Esophagus (tissue), 2 donors: ENCODE data around the gene KDM2A. TPM values are rescaled to one million over a fixed set of nuclear protein-coding genes. Genes with fewer than 3 reads are reported as not detected.
"Not testable (repeated sequence)": the region's sequence is repeated elsewhere in the genome, so short reads cannot be mapped to it uniquely, and the experiment has no call there.

Experiments
- H3K27ac ChIP-seq, 2 donors: one replicate each; pipeline ENCODE4 v1.5.1; 2013; ENCODE audit warnings: low read depth in 2 of 2, mild to moderate bottlenecking in 2 of 2, inconsistent platforms in 1 of 2, low read length in 1 of 2, moderate library complexity in 1 of 2
- H3K27me3 ChIP-seq, 2 donors: one replicate each; pipeline ENCODE4 v1.6.1; 2013; ENCODE audit warnings: low read length in 2 of 2, control low read depth in 1 of 2, mild to moderate bottlenecking in 1 of 2; ENCODE audit not compliant: insufficient read depth in 2 of 2, control insufficient read depth in 1 of 2
- H3K36me3 ChIP-seq, 2 donors: one replicate each; pipeline ENCODE4 v1.6.1; 2013; ENCODE audit warnings: low read length in 1 of 2; ENCODE audit not compliant: control insufficient read depth in 2 of 2, insufficient read depth in 2 of 2
- H3K4me1 ChIP-seq, 2 donors: one replicate each; pipeline ENCODE4 v1.6.1; 2013; ENCODE audit warnings: low read length in 1 of 2; ENCODE audit not compliant: control insufficient read depth in 2 of 2, insufficient read depth in 2 of 2
- H3K4me3 ChIP-seq, 2 donors: one replicate each; pipeline ENCODE4 v1.5.1; 2013; ENCODE audit warnings: low read length in 2 of 2, mild to moderate bottlenecking in 2 of 2, low read depth in 1 of 2, moderate library complexity in 1 of 2
- H3K9me3 ChIP-seq, 2 donors: one replicate each; pipeline ENCODE4 v1.6.1; 2013; ENCODE audit warnings: mild to moderate bottlenecking in 2 of 2, low read depth in 1 of 2, low read length in 1 of 2, moderate library complexity in 1 of 2; ENCODE audit not compliant: control insufficient read depth in 2 of 2, insufficient read depth in 1 of 2
- WGBS, 2 donors: extraction: QIAGEN DNeasy Blood & Tissue Kit; methylation state at CpG; one replicate each; pipeline ENCODE4 v1.1.7; 2013; 5-methylcytosine and 5-hydroxymethylcytosine counted together
- polyA plus RNA-seq, 2 donors: library from polyadenylated mRNA; stranded (reverse); fragments of 200-250 nt; gene quantifications; one replicate each; pipeline ENCODE4 v1.2.3, GENCODE V29; 2013
- donor health status: healthy with polysubstance abuse.
- donor health status: Bipolar disorder and iron deficiency.

Gene KDM2A
- polyA plus RNA-seq, 2 donors: 36.8 to 54.9 TPM

DNA sequence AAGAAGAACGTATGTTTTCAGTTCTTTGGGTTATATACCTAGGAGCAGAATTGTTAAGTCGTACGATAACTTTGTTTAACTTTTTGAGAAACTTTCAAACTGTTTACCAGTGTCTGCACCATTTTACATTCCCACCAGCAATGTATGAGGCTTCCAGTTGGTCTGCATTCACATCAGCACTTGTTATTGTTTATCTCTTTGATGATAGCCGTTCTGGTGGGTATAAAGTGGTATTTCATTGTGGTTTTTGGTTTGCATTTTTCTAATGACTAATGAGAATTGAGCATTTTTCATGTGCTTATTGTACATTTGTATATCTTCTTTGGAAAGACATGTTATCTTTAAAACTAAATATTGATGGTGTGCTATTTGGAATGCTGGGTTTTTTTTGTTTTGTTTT, 59.8 kb downstream of the KDM2A start:
- WGBS, 2 donors: 73 to 81% methylated on average over 4 of the region's 4 CpGs
- Histone ChIP-seq H3K27me3 (no peaks in the 10 kb centered on the region), H3K9me3 (no peaks in the 10 kb centered on the region), H3K36me3 (peaks cover 3% of the 10 kb centered on the region in 2 donors), H3K27ac (no peak overlapping the region), H3K4me3 (no peak overlapping the region), H3K4me1 (no peaks in the 10 kb centered on the region)

DNA sequence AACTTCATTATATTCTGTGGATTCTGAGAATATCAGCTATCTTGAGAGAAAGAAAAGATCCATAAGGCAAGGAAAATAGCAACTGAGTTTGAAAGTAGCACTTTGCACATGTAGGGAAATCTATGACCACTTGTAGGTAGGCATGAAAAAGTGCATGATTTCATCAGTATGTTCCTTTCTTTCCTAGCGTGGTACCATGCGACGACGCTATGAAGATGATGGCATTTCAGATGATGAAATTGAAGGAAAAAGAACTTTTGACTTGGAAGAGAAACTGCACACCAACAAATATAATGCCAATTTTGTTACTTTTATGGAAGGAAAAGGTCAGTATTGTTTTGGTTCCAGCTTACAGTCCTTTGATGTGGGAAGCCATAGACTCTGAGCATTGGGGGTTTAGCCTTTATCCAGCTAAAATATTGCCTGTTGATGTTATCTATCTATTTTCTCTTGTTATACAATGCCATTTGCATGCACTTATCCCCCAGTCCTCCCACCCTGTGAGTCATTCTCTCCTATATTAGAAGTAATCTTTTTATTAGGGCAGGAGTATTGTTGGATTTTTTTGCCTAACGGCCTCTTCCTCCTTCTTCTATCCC, 60.9 kb downstream of the KDM2A start:
- no peak overlapping the region for H3K27ac ChIP-seq
- H3K36me3 ChIP-seq: peaks cover 3% of the 10 kb centered on the region in 2 donors
- H3K9me3 ChIP-seq: no peaks in the 10 kb centered on the region
- H3K4me1 ChIP-seq: no peaks in the 10 kb centered on the region
- no peak overlapping the region for H3K4me3 ChIP-seq
- WGBS, 2 donors: 77 to 82% methylated on average over 5 of the region's 5 CpGs
- H3K27me3 ChIP-seq: no peaks in the 10 kb centered on the region

DNA sequence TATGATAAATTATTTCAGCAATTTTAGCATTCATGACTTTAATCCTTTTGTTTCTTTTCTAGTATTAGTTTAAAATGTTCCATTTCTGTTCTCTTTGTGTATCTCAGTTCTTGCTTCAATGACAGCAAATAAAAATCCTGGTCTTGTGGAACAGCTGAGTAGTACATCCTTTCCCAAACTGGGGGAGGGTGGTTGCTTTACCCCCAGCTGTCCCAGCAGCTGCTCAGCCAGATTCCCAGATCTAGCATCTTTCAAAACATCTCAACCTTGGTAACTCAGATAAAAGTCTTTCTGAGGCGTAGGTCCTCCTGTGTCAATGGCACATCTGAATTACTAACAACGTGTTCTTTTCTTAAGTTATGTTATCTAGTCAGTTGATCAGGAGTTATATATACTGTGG, 75.0 kb downstream of the KDM2A start:
- H3K27ac ChIP-seq: no peak overlapping the region
- no peaks in the 10 kb centered on the region for H3K4me1 ChIP-seq
- H3K27me3 ChIP-seq: no peaks in the 10 kb centered on the region
- WGBS, 2 donors: 92 to 95% methylated on average over 2 of the region's 2 CpGs
- peaks cover 5 to 9% of the 10 kb centered on the region in 2 donors for H3K36me3 ChIP-seq
- no peak overlapping the region for H3K4me3 ChIP-seq
- H3K9me3 ChIP-seq: no peaks in the 10 kb centered on the region

DNA sequence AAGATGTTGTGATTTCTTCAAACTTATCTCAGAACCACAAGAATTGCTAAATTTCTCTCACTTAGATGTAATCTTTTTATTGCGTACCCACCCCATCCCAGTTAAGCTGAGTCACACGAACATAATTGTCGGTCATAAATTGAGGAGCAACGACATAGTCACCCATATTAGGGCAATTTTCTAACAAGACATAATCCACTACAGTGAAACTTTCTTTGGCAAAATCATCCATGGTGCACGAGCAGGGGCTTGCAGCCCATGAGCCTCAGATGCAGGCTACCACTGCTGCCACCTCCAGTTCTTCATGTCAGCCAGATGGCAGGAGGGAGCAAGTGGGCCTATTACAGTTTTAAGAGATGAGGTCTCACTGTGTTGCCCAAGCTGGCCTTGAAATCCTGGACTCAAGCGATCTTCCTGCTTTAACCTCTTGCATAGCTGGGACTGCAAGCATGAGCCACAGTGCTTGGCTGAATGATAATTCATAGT, 77.0 kb downstream of the KDM2A start:
- H3K9me3 ChIP-seq: no peaks in the 10 kb centered on the region
- no peaks in the 10 kb centered on the region for H3K27me3 ChIP-seq
- peaks cover 5 to 14% of the 10 kb centered on the region in 2 donors for H3K36me3 ChIP-seq
- WGBS, 2 donors: 83 to 87% methylated on average over 6 of the region's 6 CpGs
- H3K27ac ChIP-seq: no peak overlapping the region
- no peaks in the 10 kb centered on the region for H3K4me1 ChIP-seq
- H3K4me3 ChIP-seq: no peak overlapping the region

DNA sequence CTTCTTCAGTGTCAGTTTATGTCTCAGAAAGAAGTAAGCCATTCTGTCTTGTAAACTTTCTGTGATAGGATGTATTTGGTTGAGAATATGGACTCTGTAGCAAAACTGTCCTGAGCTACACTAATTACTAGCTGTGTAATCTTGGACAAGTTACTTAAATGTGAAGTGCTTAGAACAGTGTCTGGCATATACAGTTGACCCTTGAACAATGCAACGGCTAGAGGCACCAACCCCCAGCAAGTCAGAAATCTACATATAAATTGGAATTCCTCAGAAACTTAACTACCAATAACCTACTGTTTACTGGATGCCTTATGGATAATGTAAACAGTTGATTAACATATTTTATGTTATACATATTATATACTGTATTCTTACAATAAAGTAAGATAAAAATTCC, 78.5 kb downstream of the KDM2A start:
- peaks cover 5 to 14% of the 10 kb centered on the region in 2 donors for H3K36me3 ChIP-seq
- H3K27me3 ChIP-seq: no peaks in the 10 kb centered on the region
- 76 to 91% methylated on average over 1 of the region's 1 CpG for WGBS, 2 donors
- no peak overlapping the region for H3K27ac ChIP-seq
- H3K9me3 ChIP-seq: no peaks in the 10 kb centered on the region
- no peaks in the 10 kb centered on the region for H3K4me1 ChIP-seq
- no peak overlapping the region for H3K4me3 ChIP-seq

DNA sequence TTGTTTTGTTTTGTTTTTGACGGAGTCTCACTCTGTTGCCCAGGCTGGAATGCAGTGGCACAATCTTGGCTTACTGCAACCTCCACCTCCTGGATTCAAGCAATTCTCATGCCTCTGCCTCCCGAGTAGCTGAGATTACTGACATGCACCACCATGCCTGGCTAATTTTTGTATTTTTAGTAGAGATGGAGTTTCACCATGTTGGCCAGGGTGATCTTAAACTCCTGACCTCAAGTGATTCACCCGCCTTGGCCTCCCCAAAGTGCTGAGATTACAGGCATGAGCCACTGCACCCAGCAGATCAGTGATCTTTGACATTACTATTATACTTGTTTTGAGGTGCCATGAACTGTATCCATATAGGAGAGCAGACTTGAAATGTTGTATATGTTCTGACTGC, 79.7 kb downstream of the KDM2A start:
- 88 to 90% methylated on average over 3 of the region's 3 CpGs for whole genome bisulfite sequencing, 2 donors

DNA sequence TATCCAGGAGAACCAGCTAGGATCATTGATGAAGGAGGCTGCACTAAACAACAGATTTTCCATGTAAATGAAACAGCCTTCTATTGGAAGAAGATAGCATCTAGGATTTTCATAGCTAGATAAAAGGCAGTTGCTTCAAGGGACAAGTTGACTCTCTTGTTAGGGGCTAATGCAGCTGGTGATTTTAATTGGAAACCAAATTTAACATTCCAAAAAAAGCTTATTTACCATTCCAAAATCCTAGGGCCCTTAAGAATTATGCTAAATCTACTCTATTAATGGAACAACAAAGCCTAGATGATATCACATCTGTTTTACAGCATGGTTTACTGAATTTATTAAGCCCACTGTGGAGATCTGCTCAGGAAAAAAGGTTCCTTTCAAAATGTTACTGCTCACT, 80.7 kb downstream of the KDM2A start:
- Histone ChIP-seq H3K36me3 (peaks cover 3 to 7% of the 10 kb centered on the region in 2 donors), H3K27me3 (no peaks in the 10 kb centered on the region), H3K27ac (no peak overlapping the region), H3K4me1 (no peaks in the 10 kb centered on the region), H3K9me3 (no peaks in the 10 kb centered on the region), H3K4me3 (no peak overlapping the region)

More for the DNA sequence above, 79.7 kb downstream of the KDM2A start:
- not testable (repeated sequence) for H3K4me1 ChIP-seq, H3K4me3 ChIP-seq, H3K27me3 ChIP-seq, H3K36me3 ChIP-seq, H3K9me3 ChIP-seq, H3K27ac ChIP-seq

DNA sequence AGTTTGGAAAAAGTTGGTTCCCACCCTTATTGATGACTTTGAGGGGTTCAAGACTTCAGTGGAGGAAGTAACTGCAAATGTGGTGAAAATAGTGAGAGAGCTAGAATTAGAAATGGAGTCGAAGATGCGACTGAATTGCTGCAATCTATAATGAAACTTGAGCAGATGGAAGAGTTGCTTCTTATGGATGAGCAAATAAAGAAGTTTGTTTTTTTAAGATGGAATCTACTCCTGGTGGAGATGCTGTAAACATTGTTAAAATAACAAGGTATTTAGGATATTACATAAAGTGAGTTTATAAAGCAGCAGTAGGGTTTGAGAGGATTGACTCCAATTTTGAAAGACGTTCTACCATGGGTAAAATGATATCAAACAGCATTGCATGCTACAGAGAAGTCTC, 83.0 kb downstream of the KDM2A start:
- H3K27me3 ChIP-seq: no peaks in the 10 kb centered on the region
- WGBS, 2 donors: 98 to 99% methylated on average over 3 of the region's 3 CpGs
- H3K9me3 ChIP-seq: no peaks in the 10 kb centered on the region
- H3K4me1 ChIP-seq: no peaks in the 10 kb centered on the region
- no peak overlapping the region for H3K4me3 ChIP-seq
- peaks cover 3 to 5% of the 10 kb centered on the region in 2 donors for H3K36me3 ChIP-seq
- H3K27ac ChIP-seq: no peak overlapping the region

DNA sequence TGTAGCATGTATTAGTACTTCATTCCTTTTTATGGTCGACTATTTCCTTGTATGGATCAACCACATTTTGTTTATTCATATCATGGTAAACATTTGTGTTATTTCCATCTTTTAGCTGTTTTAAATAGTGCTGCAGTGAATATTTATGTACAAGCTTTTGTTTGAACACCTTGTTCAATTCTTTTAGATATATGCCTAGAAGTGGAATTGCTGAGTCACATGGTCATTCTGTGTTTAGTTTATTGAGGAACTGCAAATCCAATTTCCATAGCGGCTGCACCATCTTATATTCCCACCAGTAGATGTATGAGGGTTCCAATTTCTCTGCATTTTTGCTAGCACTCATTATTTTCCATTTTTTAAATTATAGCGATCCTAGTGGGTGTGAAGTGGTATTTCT, 85.8 kb downstream of the KDM2A start:
- H3K4me1 ChIP-seq: no peaks in the 10 kb centered on the region
- H3K9me3 ChIP-seq: no peaks in the 10 kb centered on the region
- no peak overlapping the region for H3K4me3 ChIP-seq
- no peak overlapping the region for H3K27ac ChIP-seq
- WGBS, 2 donors: 87 to 88% methylated on average over 3 of the region's 3 CpGs
- peaks cover 4 to 12% of the 10 kb centered on the region in 2 donors for H3K36me3 ChIP-seq
- H3K27me3 ChIP-seq: no peaks in the 10 kb centered on the region

DNA sequence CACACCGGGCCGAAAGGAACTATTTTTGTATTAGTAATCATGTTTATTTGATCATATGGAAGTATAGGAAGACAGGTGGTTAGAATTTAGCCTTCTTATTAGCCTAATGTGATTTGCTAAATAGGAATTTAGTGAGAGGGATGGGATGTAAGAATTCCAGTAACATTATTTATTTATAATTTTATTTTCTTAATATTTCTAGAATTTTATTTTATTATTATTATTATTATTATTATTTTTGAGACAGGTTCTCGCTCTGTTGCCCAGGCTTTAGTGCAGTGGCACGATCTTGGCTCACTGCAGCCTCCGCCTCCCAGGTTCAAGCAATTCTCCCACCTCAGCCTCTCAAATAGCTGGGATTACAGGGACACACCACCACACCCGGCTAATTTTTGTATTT, 90.2 kb downstream of the KDM2A start:
- H3K4me3 ChIP-seq, H3K4me1 ChIP-seq, H3K27ac ChIP-seq, H3K36me3 ChIP-seq, H3K27me3 ChIP-seq, H3K9me3 ChIP-seq: not testable (repeated sequence)
- 97% methylated on average over 6 of the region's 6 CpGs for WGBS, 2 donors
